GM18517 (cell line): ENCODE results near the gene MON2.
"Not testable (repeated sequence)": the region's sequence is repeated elsewhere in the genome, so short reads cannot be mapped to it uniquely, and the experiment has no call there.

ENCODE experiments used
- ATAC-seq: cut with Tn5 transposase; IDR thresholded peaks from one replicate; pipeline ENCODE4 v1.9.1; 2021; ENCODE audit warnings: mild to moderate bottlenecking, moderate library complexity; ENCODE audit not compliant: unreplicated experiment

Gene MON2

GRCh38 chr12:62466594-62467491 lies at the start of gene MON2:
MON2 (plus strand) TSS chr12:62466826; CDS start chr12:62467208, 382 bp downstream.
- peak; percentile 90 for ATAC-seq

- ATAC-seq = no peak
Observed at GRCh38 chr12:62426089-62426488, 40.5 kb upstream of the MON2 start.

- no peak for ATAC-seq
Observed at GRCh38 chr12:62429457-62429856, 37.2 kb upstream of the MON2 start.

GRCh38 chr12:62434494-62435302 lies 31.9 kb upstream of the MON2 start:
- no peak for ATAC-seq

- ATAC-seq = peak; percentile 85
Observed at GRCh38 chr12:62435303-62436163, 31.1 kb upstream of the MON2 start.

GRCh38 chr12:62436164-62436503 lies 30.5 kb upstream of the MON2 start:
- no peak for ATAC-seq

- ATAC-seq = no peak
Observed at GRCh38 chr12:62438098-62438692, 28.4 kb upstream of the MON2 start.

- ATAC-seq = no peak
Observed at GRCh38 chr12:62446754-62447452, 19.7 kb upstream of the MON2 start.

GRCh38 chr12:62448436-62448835 lies 18.2 kb upstream of the MON2 start:
- no peak for ATAC-seq

- ATAC-seq = not testable (repeated sequence)
Observed at GRCh38 chr12:62455429-62455828, 11.2 kb upstream of the MON2 start.

GRCh38 chr12:62458626-62459025 lies 8.0 kb upstream of the MON2 start:
- no peak for ATAC-seq

- no peak for ATAC-seq
Observed at GRCh38 chr12:62459976-62460375, 6.7 kb upstream of the MON2 start.

GRCh38 chr12:62461171-62461837 lies 5.3 kb upstream of the MON2 start:
- not testable (repeated sequence) for ATAC-seq

- ATAC-seq = not testable (repeated sequence)
Observed at GRCh38 chr12:62463252-62463651, 3.4 kb upstream of the MON2 start.

- ATAC-seq = peak; percentile 33
Observed at GRCh38 chr12:62466018-62466593, 520 bp upstream of the MON2 start.

GRCh38 chr12:62468397-62468796 lies 1.8 kb downstream of the MON2 start:
- no peak for ATAC-seq

GRCh38 chr12:62468935-62469334 lies 2.3 kb downstream of the MON2 start:
- ATAC-seq = no peak

- no peak for ATAC-seq
Observed at GRCh38 chr12:62469704-62470103, 3.1 kb downstream of the MON2 start.

- ATAC-seq = no peak
Observed at GRCh38 chr12:62471734-62472133, 5.1 kb downstream of the MON2 start.
